ENCODE data around the gene IFI27L1.

DNA sequence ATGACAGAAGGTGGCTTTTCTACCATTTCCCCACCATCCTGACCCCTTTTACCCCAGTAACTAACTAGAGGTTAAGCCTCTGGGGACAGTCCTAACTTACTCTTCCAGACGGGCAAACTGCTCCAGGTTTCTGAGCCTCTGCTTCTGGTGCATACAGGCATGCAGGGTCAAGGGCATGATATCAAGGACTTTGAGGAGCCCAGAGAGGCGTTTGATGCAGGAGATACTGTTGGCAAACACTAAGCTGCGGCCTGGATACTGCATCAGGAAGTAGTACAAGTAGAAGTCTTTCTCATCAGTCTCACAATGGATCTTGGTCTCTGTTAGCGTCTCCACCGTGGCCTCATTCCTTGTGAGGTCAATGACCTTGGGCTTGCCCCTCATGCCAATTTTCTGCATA, 21.1 kb upstream of the IFI27L1 start:
- no peak for TF ChIP-seq POLR2A (IDR thresholded peaks at IDR 0.05; ENCODE audit: low read length)
- TF ChIP-seq GATA1 (IDR thresholded peaks at IDR 0.05; ENCODE audit: low read depth, low read length): no peak

Data from erythroblast (primary cell).